GM21737 (cell line): ENCODE data around the gene DDAH2.
"Not testable (repeated sequence)": the region's sequence is repeated elsewhere in the genome, so short reads cannot be mapped to it uniquely, and the experiment has no call there.

Source experiments
- ATAC-seq: cut with Tn5 transposase; IDR thresholded peaks from one replicate; pipeline ENCODE4 v1.9.1; 2021; ENCODE audit warnings: mild to moderate bottlenecking, moderate library complexity; ENCODE audit not compliant: unreplicated experiment

Gene DDAH2

DNA sequence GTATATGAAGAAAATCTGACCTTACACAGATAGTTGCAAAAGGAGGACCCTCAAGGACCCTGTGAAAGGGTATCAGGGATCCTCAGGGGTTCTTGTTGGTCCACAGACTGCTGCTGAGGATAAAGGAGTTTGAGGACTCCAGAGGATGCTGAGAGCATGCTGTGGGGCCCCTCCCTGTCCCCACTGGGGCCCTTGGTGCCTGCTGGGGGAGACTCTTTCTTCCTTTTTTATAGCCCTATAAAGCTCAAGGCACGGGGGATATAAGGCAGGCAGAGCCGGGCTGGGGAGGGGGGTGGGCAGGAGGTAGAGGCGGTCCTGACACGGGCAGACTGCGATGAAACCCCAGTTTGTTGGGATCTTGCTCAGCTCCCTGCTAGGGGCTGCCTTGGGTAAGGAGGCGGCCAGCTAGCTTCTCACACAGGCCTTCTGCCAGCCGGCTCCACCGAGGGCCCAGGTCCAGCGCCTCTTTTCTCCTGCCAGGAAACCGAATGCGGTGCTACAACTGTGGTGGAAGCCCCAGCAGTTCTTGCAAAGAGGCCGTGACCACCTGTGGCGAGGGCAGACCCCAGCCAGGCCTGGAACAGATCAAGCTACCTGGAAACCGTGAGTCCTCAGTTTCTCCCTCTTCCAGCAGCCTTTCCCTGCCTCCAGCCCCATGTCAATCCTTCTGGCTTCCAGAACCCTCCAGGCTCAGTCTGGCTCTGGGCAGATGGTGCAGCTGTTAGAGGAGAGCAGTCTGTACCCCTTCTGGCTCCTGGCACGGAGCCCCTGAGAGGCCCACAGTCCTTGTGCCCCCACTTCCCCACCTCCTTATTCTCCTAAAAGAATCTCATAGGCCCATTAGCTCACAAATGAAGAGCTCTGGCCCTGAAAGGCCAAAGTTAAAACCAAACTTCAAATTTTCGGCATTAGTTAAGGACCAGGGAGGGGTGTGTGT is 13.8 kb downstream of the DDAH2 start, which contains the start of gene LY6G6D:
TSS of gene LY6G6D (plus strand) at position 327 of the 937 bp plus-strand sequence. CDS start at position 335, 8 bp downstream.
- no peak for ATAC-seq

DNA sequence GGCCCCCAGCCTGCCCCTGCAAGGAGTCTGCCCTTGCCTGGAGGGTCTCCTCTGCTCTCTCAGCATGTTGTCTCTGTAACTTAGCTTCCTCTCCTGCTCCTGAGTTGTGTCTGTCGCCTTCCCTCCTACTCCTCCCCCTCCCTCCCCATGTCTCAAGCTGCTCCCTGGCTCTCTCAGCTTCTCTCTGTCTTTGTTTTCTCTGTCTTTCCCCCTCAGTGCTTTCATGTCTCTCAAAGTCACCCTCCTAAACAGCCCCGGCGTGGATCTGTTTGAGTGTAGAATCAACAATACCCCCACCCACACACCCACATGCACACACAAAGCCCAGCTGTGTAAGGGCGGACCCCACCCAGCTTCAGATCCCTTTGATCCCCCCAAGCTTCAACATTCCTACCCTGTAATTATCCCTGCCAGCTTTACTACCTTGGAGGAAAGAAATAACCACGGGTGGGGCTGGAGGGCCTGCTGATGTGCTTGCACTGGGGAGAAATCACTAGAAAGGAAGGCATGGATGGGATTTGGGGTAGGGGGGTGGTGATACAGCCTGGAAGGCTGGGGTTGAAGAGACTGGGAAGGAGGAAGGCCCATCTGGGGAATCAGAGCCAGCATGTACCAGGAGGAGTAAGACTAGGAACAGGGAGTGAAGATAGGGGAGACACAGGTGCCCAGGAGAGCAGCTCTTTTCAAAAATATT is 15.0 kb downstream of the DDAH2 start:
- no peak for ATAC-seq

DNA sequence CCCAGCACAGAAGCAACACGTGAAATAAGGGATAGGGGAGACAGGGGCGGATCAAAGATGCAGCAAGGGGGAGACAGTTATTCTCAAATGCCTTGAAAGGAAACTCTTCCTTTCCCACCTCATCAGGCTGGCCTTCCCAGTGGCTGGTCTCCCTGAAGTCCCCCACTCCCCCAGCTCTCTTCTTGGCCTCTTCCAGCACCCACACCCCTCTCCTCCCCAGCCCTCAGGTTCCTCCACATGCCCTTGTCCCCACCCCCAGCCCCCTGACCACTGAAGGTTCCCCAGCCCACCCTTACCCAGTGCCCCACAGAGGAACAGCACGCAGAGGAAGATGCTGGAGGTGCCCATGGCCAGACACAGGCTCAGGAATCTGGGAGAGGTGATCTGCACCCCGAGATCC is 15.6 kb downstream of the DDAH2 start:
- no peak for ATAC-seq

DNA sequence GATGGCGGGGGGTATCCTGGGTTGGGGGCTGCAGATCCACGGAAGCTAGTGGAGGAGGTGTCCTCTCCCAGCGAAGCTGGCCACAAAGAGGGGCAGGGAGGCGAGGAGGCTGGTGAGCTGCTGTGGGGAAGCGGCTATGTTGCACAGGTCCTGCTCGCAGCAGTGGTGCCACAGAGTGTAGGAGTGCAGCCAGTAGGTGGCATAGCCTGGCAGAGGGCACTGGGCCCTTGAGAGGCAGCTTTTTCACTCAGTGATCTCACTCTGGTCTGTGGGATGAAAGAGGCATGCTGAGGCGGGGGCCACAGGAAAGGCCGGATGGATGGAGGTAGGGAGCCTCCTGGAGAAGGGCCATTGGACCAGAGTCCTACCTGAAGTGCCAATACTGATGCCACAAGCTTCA is 16.8 kb downstream of the DDAH2 start:
- ATAC-seq, result no peak

DNA sequence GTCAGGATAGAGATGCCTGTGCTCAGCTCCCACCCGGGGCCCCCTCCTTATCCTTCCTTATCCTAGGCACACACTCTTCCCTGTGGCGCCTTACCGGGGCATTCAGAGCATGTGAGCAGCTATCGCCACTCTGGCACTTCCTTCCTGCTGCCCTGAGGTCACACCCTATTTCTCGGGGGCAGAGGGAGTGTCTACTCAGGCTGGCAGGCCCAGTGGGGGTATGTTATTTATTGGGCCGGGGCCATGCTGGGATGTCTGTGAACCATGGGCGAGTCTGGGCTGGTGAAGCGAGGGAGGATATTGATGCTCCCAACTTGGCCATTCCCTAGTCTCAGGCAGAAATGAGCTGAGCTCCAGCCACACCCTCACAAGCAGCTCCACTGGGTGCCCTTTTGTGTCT is 17.9 kb downstream of the DDAH2 start:
- no peak for ATAC-seq

DNA sequence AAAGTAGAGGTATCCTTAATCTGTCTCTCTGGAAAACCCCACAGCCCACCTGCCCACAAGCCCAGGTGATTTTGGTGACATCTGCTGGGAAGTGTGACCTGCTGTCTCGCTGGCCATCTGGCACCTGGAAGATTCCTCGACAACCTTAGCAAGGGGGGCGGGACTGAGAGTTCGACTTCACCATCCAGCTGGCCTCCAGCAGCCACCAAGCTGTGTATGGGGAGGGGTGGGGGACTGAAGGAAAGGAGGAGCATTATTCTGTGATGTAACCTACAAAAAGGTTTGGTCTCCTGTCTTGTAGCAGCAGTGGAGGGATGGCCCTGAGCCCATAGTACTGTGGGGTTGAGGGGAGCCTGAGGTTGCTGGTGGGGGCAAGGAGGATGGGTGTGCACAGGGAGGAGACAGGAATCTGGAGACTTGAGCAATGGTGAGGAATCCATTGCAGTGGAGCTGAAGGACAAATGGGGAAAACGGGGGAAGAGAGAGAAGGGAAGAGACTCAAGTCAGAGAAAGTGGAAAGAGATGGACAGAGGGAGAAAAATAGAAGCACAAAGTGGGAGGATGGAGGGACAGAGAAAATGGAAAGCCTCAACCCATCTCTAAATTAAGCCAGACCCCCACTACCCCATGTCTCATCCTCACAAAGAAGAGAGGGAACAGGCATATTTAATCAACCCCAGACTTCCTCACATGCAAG is 18.4 kb downstream of the DDAH2 start:
- no peak for ATAC-seq

DNA sequence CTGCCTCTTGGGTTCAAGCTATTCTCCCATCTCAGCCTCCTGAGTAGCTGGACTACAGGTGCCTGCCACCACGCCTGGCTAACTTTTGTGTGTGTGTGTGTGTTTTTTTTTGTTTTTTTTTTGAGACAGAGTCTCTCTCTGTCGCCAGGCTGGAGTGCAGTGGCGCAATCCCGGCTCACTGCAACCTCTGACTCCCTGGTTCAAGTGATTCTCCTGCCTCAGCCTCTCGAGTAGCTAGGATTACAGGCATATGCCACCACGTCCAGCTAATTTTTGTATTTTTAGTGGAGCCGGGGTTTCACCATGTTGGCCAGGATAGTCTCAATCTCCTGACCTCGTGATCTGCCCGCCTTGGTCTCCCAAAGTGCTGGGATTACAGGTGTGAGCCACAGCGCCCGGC is 19.9 kb downstream of the DDAH2 start:
- not testable (repeated sequence) for ATAC-seq

DNA sequence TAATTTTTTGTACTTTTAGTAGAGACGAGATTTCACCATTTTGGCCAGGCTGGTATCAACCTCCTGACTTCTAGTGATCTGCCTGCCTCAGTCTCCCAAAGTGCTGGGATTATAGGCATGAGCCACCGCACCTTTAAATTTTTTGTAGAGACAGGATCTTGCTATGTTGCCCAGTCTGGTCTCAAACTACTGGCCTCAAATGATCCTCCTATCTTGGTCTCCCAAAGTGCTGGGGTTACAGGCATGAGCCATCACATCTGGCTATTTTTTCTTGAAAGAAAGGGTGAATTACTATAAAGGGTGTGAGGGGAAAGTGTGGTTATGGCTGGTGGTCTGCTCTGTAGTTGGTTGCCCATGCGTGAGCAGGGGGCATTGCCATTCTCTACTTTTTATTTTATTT is 20.9 kb downstream of the DDAH2 start:
- ATAC-seq, result no peak

DNA sequence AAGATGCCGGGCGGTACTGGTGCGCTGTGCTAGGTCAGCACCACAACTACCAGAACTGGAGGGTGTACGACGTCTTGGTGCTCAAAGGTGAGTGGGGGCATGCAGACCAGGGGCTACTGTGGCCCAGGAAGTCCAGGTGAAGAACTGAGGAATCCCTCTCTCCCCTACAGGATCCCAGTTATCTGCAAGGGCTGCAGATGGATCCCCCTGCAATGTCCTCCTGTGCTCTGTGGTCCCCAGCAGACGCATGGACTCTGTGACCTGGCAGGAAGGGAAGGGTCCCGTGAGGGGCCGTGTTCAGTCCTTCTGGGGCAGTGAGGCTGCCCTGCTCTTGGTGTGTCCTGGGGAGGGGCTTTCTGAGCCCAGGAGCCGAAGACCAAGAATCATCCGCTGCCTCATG is 21.4 kb downstream of the DDAH2 start:
- ATAC-seq, result no peak

DNA sequence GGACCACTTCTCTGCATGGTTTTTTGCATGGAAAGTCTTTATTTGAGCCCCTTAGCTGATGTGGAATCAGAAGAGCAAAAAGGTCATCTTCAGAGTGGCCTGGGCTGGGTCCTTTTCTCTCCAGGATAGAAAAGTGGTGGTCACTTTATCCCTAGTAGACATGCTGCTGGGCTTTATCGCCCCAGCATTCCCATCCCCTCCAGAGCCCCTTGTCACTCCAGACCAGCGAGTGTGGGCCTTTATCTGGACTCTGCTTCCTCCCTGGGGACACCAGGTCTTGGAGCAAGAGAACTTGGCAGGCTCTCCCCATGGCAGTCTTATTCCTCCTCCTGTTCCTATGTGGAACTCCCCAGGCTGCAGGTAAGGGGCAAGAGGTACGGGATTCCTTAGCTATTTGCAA is 22.5 kb downstream of the DDAH2 start, which contains the start of gene LY6G6F:
TSS of gene LY6G6F (plus strand) at position 268 of the 400 bp plus-strand sequence. CDS start at position 309, 41 bp downstream.
- ATAC-seq, result no peak

DNA sequence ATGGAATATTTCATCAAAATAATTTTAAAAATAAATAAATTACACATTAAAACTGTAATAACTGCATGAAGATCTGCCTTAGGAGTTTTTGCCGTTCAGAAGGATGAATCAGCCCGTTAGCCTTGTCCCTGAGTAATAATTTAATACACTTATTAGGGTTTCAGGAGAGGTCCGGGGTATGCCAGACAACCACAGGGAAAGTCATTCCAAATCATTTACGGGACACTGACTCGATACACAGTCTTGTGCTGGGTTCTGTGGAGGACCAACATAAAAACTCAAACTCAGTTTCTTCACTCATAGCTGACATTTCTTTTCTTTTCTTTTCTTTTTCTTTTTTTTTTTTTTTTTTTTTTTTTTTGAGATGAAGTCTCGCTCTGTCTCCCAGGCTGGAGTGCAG is 23.2 kb downstream of the DDAH2 start:
- ATAC-seq, result no peak

DNA sequence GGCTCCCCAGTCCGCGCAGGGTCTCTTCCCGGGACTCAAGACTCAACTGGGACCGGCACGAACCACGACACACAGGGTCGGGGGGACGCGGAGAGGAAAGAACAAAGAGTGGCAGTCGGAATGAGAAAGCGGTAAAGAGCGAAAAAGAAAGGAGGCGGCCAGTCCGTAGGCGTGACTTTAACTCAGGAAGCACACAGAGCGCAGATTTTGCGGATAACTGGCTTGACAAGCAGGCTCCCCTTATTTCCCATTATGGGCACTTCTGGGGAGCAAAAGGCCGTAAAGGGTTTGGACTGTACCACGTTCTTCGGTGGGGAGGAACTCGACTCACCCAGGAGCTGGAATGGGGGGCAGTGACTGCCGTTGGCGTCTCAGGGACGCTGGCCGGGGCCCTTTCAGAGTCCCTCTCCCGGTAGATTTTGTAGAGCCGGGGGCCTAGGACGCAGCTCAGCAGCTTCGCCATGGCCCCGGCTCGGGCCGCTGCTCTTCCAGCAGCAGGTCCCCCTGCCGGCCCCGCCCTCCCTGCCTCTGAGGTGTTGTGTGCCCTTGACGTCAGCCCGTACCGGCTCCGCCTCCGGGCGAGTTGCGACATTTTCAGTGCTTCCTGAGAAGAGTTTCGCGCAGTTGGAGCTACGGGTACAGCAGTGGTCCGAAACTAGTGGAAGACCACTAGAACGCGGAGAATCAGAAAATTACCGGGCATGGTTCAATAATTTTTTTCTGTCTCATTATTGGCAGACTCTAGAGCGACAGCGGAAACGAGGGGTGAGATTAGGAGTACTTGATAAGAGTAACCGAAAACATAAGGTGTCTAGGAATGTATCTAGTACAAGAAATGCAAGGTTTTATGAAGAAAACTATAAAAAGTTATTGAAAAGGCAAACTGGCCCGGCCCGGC is 26.0 kb downstream of the DDAH2 start, which contains the start of gene ABHD16A:
TSS of gene ABHD16A (minus strand) at position 506 of the 898 bp plus-strand sequence. CDS start at position 463, 43 bp downstream.
- ATAC-seq, result peak; percentile 86

DNA sequence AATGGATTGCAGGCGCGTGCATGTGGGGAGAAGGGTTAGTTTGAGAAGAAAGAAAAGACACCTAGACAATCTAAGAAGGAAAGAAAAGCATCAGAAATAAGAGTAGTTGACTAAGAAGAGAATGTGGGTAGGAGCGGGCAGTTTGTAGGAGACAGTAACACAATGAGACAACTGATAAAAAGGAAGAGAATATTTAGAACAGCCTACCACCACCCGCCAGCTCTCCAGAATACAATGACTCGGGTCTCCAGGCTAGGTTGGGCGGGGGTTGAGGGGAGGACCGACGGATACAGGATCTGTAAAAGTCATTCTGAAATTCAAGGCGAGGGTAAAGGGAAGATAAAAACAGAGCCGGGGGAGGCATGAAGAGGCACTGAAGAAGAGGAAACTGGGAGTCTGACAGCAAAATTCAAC is 26.7 kb downstream of the DDAH2 start:
- no peak for ATAC-seq

DNA sequence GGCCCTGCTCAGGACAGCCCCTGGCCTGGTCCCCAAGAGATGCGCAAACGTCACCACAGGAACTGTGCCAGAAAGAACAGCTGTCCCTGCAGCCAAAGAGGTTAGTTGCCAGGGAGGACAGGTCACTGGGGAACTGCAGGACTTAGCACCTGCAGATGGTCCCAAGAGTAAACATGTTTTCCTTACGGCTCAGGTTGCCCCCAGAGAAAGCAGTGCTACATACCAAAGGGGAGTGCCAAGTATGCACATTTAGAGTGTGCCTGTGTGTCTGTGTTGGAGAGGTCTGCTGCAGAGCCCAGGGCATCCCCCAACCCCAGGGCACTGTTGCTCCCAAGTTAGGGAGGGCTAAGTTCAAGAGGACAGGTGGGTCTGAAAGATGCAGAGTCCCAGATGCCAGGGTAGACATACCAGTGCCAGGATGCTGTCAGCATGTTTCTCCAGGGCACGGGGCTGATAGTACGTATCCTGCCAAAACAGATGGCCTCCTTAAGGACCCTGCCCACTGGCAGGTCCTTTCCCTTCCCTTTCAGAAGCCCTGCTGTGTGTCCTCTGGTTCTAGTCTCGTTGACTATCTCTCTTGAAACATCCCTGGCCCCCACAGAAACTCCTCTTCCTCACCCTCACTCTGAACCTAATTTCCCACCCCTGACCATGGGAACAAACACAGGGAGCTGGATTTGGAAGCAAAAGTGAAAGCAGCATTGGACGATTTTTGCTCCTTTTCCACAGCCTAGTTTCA is 27.3 kb downstream of the DDAH2 start:
- no peak for ATAC-seq

- no peak for ATAC-seq
These were observed 28.2 kb downstream of the DDAH2 start for GRCh38 chr6:31700740-31701401.

GRCh38 chr6:31697555-31697954 is 31.5 kb downstream of the DDAH2 start:
- no peak for ATAC-seq

DNA sequence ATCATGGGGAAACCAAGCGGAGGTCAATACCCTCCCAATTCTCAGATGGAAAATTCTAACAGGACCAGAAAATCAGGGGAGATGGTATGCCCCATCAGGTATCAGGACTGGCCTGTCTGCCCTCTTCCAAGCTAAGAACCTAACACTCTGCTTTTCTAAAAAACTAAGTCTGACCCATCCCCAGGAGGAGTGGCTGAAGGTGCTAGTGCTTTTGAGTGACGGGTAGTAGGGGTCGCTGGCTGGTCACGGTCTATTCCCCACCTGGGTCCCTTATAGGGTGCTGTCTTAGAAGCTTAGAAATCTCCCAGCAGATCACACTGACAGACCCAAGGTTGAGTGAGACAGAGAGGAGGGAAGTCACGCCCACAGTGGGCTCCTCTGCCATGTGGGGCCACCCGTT is 35.6 kb downstream of the DDAH2 start:
- ATAC-seq, result no peak

DNA sequence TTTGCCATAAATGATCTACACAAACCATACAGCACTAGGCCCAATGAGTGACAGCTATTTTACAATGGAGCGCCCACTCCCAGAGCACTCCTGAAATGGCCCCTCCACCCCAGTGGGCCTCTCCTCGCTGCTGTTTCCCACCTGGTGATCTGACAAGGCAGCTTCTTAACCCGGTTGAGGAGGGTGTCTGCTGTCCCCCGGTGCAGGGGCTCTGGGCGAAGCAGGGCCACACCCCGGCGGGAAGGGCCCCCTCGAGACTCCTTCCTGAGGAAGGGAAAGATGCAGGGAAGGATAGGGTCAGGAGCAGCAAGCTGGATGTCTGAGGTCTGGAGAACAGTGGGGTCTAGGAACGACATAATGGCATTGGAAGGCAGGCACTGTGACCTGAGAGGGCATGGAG is 36.2 kb downstream of the DDAH2 start:
- no peak for ATAC-seq

DNA sequence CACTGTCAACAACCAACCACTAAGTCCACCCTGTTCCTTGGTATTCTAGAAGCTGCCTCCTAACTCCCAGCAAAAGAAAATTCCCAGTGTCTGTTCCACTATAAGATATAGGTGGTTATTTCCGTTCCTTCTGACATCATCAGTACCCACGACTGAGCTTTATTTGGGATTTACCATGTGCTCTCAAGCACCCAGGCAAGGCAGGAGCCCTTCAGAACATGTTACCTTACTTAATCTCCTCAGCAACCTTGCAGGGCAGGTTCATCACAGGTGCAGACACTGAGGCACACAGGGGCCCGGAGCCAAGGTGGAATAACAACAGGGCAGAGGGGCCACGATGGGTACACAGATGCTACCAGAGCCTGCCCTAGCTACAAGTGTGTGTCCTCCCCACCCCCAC is 36.7 kb downstream of the DDAH2 start:
- ATAC-seq, result no peak
